ENCODE data around the gene CD82.

Gene CD82

DNA sequence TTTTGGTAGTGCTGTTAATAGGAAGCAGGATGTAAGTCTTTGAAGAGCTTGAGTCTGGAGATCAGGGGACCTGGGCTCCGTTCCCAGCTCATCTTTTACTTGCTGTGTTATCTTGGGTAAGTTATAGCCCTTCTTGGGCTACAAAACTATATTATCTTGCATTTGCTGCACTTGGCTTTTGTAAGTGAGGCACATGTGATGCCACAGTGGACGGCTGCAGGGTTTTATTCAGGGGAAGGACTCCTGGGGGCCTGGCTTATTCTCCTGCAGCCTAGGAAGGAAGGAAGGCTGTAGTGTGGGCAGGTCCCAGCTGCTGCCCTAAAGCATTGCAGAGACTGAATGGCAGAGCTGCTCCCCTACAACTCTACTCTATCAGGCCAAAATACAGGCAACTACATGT is 6.4 kb downstream of the CD82 start:
- no peak for DNase-seq
- Histone ChIP-seq H3K36me3 (no peaks in the 10 kb centered on the region), H3K4me3 (ENCODE audit: low read depth, low read length) (no peak overlapping the region), H3K27me3 (ENCODE audit: insufficient read depth, low read depth, severe bottlenecking) (no peaks in the 10 kb centered on the region), H3K9me3 (ENCODE audit: severe bottlenecking) (no peaks in the 10 kb centered on the region), H3K27ac (no peak overlapping the region)
- no peak for TF ChIP-seq CTCF (IDR thresholded peaks at IDR 0.05; ENCODE audit: low read depth, low read length)

DNA sequence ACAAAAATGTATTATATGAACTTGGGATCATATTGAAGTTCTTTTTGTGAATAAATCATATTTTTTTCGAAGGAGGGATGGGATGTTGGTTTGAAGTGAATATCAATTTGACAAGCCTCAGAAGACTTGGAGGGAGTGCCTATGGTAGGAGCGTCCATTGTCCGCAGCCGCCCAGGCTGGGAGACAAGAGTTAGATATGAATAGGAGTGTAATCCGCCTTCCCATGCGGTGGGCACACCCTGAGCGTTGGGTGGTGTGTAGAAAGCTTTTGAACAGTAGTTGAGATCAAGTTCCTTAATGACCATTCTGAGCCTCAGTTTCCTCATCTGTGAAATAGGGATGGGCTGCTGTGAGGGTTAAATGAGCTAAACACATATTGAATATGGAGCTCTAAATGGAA is 7.0 kb downstream of the CD82 start:
- DNase-seq, result no peak
- H3K27ac ChIP-seq, result no peak overlapping the region
- TF ChIP-seq CTCF (IDR thresholded peaks at IDR 0.05; ENCODE audit: low read depth, low read length), result no peak
- H3K27me3 ChIP-seq (ENCODE audit: insufficient read depth, low read depth, severe bottlenecking), result no peaks in the 10 kb centered on the region
- no peaks in the 10 kb centered on the region for H3K36me3 ChIP-seq
- H3K9me3 ChIP-seq (ENCODE audit: severe bottlenecking), result no peaks in the 10 kb centered on the region
- no peak overlapping the region for H3K4me3 ChIP-seq (ENCODE audit: low read depth, low read length)

DNA sequence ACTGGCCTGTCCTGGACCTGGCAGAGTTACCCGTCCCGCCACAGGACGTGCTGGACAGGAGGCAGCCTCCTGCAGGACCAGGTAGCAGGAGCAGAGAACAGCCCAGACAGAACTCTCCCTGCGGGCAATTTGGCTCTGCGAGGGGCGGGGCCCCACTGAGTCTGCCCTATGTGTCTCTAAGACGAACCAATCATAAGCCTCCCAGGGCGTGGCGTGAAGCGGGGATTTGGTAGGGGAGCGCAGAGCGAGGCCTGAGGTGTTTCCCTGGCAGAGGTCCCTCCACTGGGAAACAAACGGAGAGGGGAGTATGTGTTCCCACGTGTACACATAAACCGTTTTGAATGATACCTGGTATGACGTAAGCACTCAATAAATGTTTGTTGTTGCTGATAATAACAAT is 7.4 kb downstream of the CD82 start:
- Histone ChIP-seq H3K4me3 (ENCODE audit: low read depth, low read length) (no peak overlapping the region), H3K9me3 (ENCODE audit: severe bottlenecking) (no peaks in the 10 kb centered on the region), H3K27me3 (ENCODE audit: insufficient read depth, low read depth, severe bottlenecking) (no peaks in the 10 kb centered on the region), H3K36me3 (no peaks in the 10 kb centered on the region), H3K27ac (no peak overlapping the region)
- DNase-seq, result no peak
- no peak for TF ChIP-seq CTCF (IDR thresholded peaks at IDR 0.05; ENCODE audit: low read depth, low read length)

- Histone ChIP-seq H3K27me3 (ENCODE audit: insufficient read depth, low read depth, severe bottlenecking) (no peaks in the 10 kb centered on the region), H3K36me3 (no peaks in the 10 kb centered on the region), H3K9me3 (ENCODE audit: severe bottlenecking) (no peaks in the 10 kb centered on the region), H3K4me3 (ENCODE audit: low read depth, low read length) (no peak overlapping the region), H3K27ac (no peak overlapping the region)
- no peak for TF ChIP-seq CTCF (IDR thresholded peaks at IDR 0.05; ENCODE audit: low read depth, low read length)
- no peak for DNase-seq
These were observed 7.9 kb downstream of the CD82 start for GRCh38 chr11:44573333-44573732.

DNA sequence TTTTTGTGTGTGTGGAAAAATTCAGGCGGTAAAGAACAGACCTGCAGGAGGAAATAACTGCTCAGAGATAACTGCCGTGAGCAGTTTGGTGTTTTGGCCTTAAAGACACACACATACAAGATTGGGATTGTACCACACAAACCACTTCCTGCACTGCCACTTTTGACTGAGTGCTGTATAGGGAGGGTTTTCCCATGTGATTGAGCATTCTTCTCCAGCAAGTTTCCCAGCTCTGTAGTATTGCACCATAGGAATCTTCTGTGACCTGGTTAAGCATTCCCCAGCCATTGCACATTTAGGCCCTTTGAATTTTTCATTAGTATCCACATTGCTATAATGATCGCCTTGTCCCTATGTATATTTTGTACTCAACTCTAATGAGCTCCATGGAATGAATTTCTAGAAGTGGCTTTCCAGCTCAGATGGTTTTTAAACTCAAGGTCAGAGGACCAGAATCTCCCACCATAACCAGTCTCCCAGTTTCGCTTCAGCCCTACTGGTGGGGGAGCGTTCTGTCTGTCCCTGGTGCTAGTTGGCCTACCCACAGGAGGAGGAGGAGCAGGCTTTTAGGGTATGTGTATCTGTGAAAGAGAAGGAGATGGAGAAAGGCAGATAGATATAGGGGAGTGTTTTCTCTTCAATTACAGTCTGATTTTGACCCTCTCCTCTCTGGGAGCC is 9.3 kb downstream of the CD82 start:
- no peaks in the 10 kb centered on the region for H3K27me3 ChIP-seq (ENCODE audit: insufficient read depth, low read depth, severe bottlenecking)
- no peaks in the 10 kb centered on the region for H3K9me3 ChIP-seq (ENCODE audit: severe bottlenecking)
- TF ChIP-seq CTCF (IDR thresholded peaks at IDR 0.05; ENCODE audit: low read depth, low read length), result no peak
- H3K27ac ChIP-seq, result no peak overlapping the region
- H3K4me3 ChIP-seq (ENCODE audit: low read depth, low read length), result no peak overlapping the region
- no peaks in the 10 kb centered on the region for H3K36me3 ChIP-seq
- no peak for DNase-seq

GRCh38 chr11:44575288-44575672 is 9.8 kb downstream of the CD82 start:
- Histone ChIP-seq H3K4me3 (ENCODE audit: low read depth, low read length) (no peak overlapping the region), H3K36me3 (no peaks in the 10 kb centered on the region), H3K27ac (no peak overlapping the region)

More at GRCh38 chr11:44575288-44575672, 9.8 kb downstream of the CD82 start:
- H3K27me3 ChIP-seq (ENCODE audit: insufficient read depth, low read depth, severe bottlenecking), result no peaks in the 10 kb centered on the region
- no peak for TF ChIP-seq CTCF (IDR thresholded peaks at IDR 0.05; ENCODE audit: low read depth, low read length)
- no peak for DNase-seq
- H3K9me3 ChIP-seq (ENCODE audit: severe bottlenecking), result no peaks in the 10 kb centered on the region
